Measurements from ENCODE around the gene PGAP2. TPM values are rescaled to one million over a fixed set of nuclear protein-coding genes. Genes with fewer than 3 reads are reported as not detected.

The PGAP2 gene
- total RNA-seq, 6 experiments from 2014 or later = 14.5 to 19.7 (median 17.1) TPM

DNA sequence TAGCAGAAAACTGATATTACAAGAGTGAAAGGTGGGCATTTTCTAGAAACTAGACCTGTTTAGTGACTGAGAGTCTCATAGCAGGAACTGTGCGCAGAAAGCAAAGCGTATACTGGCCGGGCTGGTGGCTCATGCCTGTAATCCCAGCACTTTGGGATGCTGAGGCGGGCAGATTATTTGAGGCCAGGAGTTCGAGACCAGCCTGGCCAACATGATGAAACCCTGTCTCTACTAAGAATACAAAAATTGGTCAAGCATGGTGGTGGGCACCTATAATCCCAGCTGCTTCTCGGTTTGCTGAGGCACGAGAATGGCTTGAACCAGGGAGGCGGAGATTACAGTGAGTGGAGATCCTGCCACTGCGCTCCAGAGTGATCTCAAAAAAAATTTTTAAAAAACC is 9.2 kb upstream of the PGAP2 start:
- DNase-seq = no peak
- peak overlapping the region; percentile 95 for H3K27ac Mint-ChIP-seq
- peaks cover 16% of the 10 kb centered on the region for H3K36me3 Mint-ChIP-seq (ENCODE audit: low read depth)
- H3K4me1 Mint-ChIP-seq (ENCODE audit: low read depth) = peaks cover 48% of the 10 kb centered on the region
- H3K9me3 Mint-ChIP-seq = no peaks in the 10 kb centered on the region
- H3K27me3 Mint-ChIP-seq (ENCODE audit: insufficient read depth) = no peaks in the 10 kb centered on the region; the same call in 1 of the 2 replicates
- TF ChIP-seq, protein P1, sequence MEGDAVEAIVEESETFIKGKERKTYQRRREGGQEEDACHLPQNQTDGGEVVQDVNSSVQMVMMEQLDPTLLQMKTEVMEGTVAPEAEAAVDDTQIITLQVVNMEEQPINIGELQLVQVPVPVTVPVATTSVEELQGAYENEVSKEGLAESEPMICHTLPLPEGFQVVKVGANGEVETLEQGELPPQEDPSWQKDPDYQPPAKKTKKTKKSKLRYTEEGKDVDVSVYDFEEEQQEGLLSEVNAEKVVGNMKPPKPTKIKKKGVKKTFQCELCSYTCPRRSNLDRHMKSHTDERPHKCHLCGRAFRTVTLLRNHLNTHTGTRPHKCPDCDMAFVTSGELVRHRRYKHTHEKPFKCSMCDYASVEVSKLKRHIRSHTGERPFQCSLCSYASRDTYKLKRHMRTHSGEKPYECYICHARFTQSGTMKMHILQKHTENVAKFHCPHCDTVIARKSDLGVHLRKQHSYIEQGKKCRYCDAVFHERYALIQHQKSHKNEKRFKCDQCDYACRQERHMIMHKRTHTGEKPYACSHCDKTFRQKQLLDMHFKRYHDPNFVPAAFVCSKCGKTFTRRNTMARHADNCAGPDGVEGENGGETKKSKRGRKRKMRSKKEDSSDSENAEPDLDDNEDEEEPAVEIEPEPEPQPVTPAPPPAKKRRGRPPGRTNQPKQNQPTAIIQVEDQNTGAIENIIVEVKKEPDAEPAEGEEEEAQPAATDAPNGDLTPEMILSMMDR (IDR thresholded peaks at IDR 0.05) = no peak
- no peak overlapping the region for H3K4me3 Mint-ChIP-seq

DNA sequence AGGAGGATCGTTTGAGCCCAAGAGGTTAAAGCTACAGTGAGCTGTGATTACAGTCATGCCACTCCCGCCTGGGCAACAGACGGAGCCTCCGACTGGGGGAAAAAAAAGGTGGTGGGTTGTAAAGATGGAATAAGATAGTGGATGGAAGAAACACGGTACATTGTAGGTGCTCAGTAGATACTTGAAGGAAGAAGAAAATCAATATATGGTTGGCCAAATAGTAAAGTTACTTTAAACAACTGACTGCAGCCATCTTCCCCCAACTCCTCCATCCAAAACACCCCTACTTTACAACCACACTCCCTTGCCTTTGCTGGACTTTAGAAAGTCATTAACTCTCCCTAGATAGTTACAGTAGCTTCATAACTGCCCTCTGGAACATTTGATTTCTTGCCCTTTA is 8.5 kb upstream of the PGAP2 start:
- Mint-ChIP-seq H3K4me1 (ENCODE audit: low read depth) (peaks cover 51% of the 10 kb centered on the region), H3K4me3 (no peak overlapping the region), H3K27ac (peak overlapping the region; percentile 26; the same call in 1 of the 2 replicates), H3K36me3 (ENCODE audit: low read depth) (peaks cover 13% of the 10 kb centered on the region), H3K9me3 (no peaks in the 10 kb centered on the region), H3K27me3 (ENCODE audit: insufficient read depth) (no peaks in the 10 kb centered on the region; the same call in 1 of the 2 replicates)
- no peak for DNase-seq
- TF ChIP-seq, protein P1 (IDR thresholded peaks at IDR 0.05) = no peak

DNA sequence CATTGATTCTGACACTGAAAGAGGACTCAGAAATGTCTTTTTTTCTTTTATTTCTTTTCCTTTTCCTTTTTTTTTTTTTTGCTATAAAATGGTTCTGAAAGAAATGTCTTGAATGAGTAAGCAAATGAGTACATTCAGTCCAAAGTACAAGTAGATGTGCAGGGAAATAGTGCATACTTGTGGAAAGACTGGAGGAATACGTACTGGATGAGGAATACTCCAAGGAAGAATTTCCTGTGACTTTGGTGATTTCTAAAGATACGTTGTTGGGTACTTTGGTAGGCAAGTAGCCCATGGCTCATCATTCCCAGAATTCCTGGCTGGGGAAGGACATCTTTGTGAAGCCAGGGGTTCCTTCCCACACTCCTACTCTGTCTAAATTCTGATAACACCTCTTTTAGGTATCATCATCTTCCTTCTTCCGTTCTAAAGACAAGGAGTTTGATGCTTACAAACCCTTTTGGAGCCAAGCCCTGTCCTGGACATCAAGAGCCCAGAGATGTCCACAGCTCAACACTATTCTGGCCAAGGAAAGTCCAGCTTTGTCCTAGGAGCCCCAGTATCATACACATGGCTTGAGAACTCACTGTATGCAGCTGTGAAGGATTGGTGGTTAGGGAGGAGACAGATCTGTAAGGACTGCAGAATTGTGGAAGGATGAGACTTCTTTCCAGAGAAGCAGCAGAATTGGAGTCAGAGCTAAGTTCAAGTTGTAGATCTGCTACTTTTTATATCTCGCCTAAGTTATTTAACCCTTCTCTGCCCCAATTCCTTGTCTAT is 6.2 kb upstream of the PGAP2 start:
- Mint-ChIP-seq H3K4me1 (ENCODE audit: low read depth) (peaks cover 32% of the 10 kb centered on the region), H3K27me3 (ENCODE audit: insufficient read depth) (no peaks in the 10 kb centered on the region; the same call in 1 of the 2 replicates), H3K4me3 (peak overlapping the region; percentile 52), H3K27ac (peak overlapping the region; percentile 94), H3K36me3 (ENCODE audit: low read depth) (no peaks in the 10 kb centered on the region), H3K9me3 (no peaks in the 10 kb centered on the region)
- TF ChIP-seq, protein P1 (IDR thresholded peaks at IDR 0.05) = no peak
- peak; percentile 73 for DNase-seq

DNA sequence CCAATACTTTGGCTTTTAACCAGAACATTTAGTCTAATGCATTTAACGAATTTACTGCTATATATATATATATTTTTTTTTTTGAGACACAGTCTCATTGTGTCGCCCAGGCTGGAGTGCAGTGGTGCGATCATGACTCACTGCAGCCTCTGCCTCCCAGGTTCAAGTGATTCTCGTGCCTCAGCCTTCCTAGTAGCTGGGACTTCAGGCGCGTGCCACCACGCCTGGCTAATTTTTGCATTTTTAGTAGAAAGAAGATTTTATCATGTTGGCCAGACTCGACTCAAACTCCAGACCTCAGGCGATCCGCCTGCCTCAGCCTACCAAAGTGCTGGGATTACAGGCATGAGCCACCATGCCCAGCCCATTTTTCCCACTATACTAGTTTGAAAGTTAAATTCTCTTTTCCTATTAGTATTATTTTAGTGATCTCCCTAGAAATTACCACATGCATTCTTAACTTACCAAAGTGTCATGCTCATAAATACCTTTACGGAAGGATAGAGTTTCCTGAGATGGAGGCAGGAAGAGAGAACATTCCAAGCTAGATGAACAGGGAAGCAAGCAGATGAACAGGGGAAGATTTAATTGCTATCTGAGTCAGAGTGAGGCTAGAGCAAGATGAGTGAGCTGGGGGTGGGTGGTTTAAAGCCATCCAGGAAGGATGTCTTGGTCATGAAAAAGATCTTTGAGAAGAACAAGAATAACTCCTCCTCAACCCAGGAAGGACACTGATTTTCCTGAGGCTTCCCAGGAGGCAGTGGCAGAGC is 4.4 kb upstream of the PGAP2 start:
- Mint-ChIP-seq H3K4me1 (ENCODE audit: low read depth) (peaks cover 37% of the 10 kb centered on the region), H3K27me3 (ENCODE audit: insufficient read depth) (no peaks in the 10 kb centered on the region), H3K27ac (peak overlapping the region; percentile 74), H3K9me3 (no peaks in the 10 kb centered on the region), H3K4me3 (peak overlapping the region; percentile 49), H3K36me3 (ENCODE audit: low read depth) (no peaks in the 10 kb centered on the region)
- DNase-seq = peak; percentile 89
- TF ChIP-seq, protein P1 (IDR thresholded peaks at IDR 0.05) = no peak

DNA sequence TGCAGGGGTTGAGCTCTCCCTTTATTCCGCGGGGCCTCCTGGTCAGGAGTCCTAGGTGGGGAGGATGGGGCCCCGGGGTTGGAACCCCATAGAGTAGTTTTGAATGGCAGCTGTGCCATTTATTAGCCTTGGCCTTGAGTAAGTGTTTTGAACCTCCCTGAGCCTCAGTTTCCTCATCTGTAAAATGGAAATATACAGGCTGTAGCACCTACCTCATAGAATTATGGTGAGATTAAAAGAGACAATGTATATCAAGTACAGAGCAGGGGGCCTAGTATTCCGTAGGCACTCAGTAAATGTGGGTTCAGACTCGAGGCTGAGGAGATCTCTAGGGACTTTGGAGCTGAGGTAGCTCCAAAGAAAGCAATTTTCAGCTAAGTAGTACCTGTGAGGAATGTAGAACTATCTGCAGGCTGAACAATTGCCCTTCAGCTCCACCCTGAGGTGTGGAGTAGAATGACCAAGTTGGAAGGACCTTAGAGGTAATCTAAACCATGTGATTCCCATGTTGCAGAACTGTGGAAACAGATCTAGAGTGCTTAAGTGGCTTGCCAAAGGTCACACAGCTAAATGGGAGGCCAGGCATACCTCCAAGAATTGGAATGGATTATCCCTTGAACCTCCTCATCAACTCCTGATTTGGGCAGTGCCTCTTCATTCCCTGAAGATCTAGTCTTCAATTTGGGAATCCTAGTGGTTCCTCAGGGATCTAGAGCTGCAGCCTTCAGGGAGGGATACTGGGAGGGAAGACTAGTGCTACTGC is 682 bp downstream of the PGAP2 start:
- H3K27ac Mint-ChIP-seq = peak overlapping the region; percentile 1; the same call in 1 of the 2 replicates
- peak overlapping the region; percentile 81 for H3K4me3 Mint-ChIP-seq
- DNase-seq = peak; percentile 47
- TF ChIP-seq, protein P1 (IDR thresholded peaks at IDR 0.05) = peak; percentile 70
- no peaks in the 10 kb centered on the region; the same call in 1 of the 2 replicates for H3K27me3 Mint-ChIP-seq (ENCODE audit: insufficient read depth)
- H3K4me1 Mint-ChIP-seq (ENCODE audit: low read depth) = peaks cover 47% of the 10 kb centered on the region
- no peaks in the 10 kb centered on the region for H3K36me3 Mint-ChIP-seq (ENCODE audit: low read depth)
- no peaks in the 10 kb centered on the region for H3K9me3 Mint-ChIP-seq

Measured in HFFc6 (cell line).